GM19468 (cell line): Measurements from ENCODE around the gene FBXL16.

Experiments used
- ATAC-seq: cut with Tn5 transposase; IDR thresholded peaks from one replicate; pipeline ENCODE4 v1.9.1; 2021; ENCODE audit warnings: mild to moderate bottlenecking, moderate library complexity, moderate number of reproducible peaks; ENCODE audit not compliant: unreplicated experiment; ENCODE audit errors: extremely low read depth

FBXL16 gene

DNA sequence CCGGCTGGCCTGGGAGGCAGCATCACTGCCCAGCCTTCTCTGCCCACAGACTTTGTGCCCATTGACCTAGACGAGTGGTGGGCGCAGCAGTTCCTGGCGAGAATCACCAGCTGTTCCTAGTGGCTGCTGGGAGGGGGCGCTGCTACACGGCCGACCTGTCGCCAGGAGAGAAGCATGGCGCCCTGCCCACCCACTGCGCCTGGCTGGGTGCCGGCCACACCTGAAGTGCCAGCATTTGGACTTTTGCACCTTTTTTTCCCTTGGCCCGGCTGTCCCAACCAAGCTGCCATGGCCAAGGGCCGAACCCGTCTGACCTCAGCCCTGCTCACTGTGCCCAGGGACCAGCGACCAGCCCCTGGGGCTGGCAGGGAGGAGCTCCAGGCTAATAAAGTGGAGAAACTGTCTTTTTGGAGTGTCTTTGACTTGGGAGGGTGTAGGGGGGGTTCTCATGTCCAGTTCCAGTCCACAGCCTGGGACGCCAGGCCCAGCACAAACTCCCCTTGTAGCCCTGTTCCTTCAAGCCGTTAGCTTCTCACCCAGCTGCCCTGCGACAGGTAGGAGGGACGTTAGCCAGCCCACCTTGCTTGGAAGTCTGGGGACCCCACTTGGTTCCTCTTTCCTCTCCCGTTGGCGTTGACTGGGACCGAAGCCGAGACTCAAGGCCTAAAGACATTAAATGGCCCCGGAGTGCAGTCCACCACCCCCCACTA is 57.4 kb downstream of the FBXL16 start:
- no peak for ATAC-seq

GRCh38 chr16:647173-647902 is 58.3 kb downstream of the FBXL16 start:
- no peak for ATAC-seq

DNA sequence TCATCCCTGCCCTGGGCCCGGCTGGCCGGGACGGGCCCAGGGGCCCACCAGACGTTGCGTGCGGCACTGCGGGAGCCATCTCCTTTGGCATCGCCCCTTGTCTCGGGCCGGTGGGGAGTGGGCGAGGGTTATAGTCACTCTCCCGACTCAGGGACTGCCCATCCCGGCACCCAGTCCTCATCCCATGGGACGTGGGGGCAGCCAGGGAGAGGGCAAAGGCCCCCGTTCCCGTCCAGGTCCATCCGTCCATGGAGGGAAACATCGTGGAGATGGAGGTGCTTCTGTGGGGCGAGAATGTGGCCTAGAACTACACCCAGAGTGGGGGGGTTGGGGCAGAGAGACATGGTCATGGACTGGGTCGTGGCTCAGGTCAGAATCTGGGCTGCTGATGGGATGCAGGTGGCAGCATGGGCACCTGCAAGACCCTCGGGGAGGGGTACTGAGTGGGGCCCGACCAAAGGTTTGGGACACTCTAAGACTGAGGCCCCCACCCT is 58.9 kb downstream of the FBXL16 start:
- ATAC-seq: no peak

GRCh38 chr16:645852-646678 is 59.5 kb downstream of the FBXL16 start:
- no peak for ATAC-seq

- ATAC-seq: no peak
These were observed 61.0 kb downstream of the FBXL16 start for GRCh38 chr16:644556-644955.

- no peak for ATAC-seq
These were observed 62.6 kb downstream of the FBXL16 start for GRCh38 chr16:643050-643368.
